AG09309 (cell line): ENCODE data around the gene ACYP1.

Experiments
- DNase-seq: peaks from one replicate; pipeline ENCODE4 v3.0.0-alpha.2; 2010; ENCODE audit warnings: low read depth
- H3K4me3 ChIP-seq: 2 replicates; pipeline ENCODE4 v1.5.1; 2011; ENCODE audit warnings: mild to moderate bottlenecking, low read depth, low read length, moderate library complexity; ENCODE audit not compliant: control insufficient read depth
- CTCF ChIP-seq: IDR thresholded peaks from 2 replicates; pipeline ENCODE4 v1.5.1; 2011; ENCODE audit warnings: mild to moderate bottlenecking, low read depth, low read length, inconsistent platforms; ENCODE audit not compliant: insufficient read depth, control insufficient read depth; ENCODE audit errors: missing control alignments

ACYP1 gene

GRCh38 chr14:75063491-75064204 is at the start of gene ACYP1:
TSS of gene ACYP1 (minus strand) at chr14:75064024. CDS start at chr14:75063553, 471 bp downstream.
- peak within 1 kb of the TSS; percentile 91 for H3K4me3 ChIP-seq
- DNase-seq = no peak
- no peak for TF ChIP-seq CTCF

GRCh38 chr14:75109877-75110276 is 46.1 kb upstream of the ACYP1 start:
- no peak for TF ChIP-seq CTCF
- DNase-seq = no peak

GRCh38 chr14:75107186-75107585 is 43.4 kb upstream of the ACYP1 start:
- no peak for TF ChIP-seq CTCF
- H3K4me3 ChIP-seq = no peak overlapping the region
- no peak for DNase-seq

More at GRCh38 chr14:75109877-75110276, 46.1 kb upstream of the ACYP1 start:
- no peak overlapping the region for H3K4me3 ChIP-seq

GRCh38 chr14:75101491-75101890 is 37.7 kb upstream of the ACYP1 start:
- no peak for TF ChIP-seq CTCF
- H3K4me3 ChIP-seq = no peak overlapping the region
- DNase-seq = no peak

GRCh38 chr14:75098682-75099081 is 34.9 kb upstream of the ACYP1 start:
- no peak for TF ChIP-seq CTCF
- DNase-seq = no peak
- H3K4me3 ChIP-seq = no peak overlapping the region

- H3K4me3 ChIP-seq = no peak overlapping the region
- DNase-seq = no peak
- TF ChIP-seq CTCF = no peak
Observed at GRCh38 chr14:75098212-75098611, 34.4 kb upstream of the ACYP1 start.
